SK-N-SH (cell line): Measurements from ENCODE around the gene FGF13.

Experiments
- EP300 ChIP-seq, 2 experiments: IDR thresholded peaks; 2 replicates each; pipeline versions ENCODE4 v1.4.0 to v1.6.1; 2012; ENCODE audit warnings: borderline replicate concordance in 1 of 2, low read depth in 1 of 2, low read length in 1 of 2
- RAD21 ChIP-seq: IDR thresholded peaks from 2 replicates; pipeline ENCODE4 v1.6.1; 2012; ENCODE audit warnings: mild to moderate bottlenecking, low read length
- RCOR1 ChIP-seq: fragments of 150-350 bp; IDR thresholded peaks from 2 replicates; pipeline ENCODE4 v1.6.1; 2017; ENCODE audit warnings: antibody characterized with exemption, low read length
- TAF1 ChIP-seq: IDR thresholded peaks from 2 replicates; pipeline ENCODE4 v1.6.1; 2012; ENCODE audit warnings: low read depth, mild to moderate bottlenecking, low read length, moderate library complexity, borderline replicate concordance
- TCF12 ChIP-seq: IDR thresholded peaks from 2 replicates; pipeline ENCODE4 v1.4.0; 2012
- TF ChIP-seq, protein P1 (sequence below): fragments of 200-600 bp; sonication (generic); IDR thresholded peaks from 2 replicates; pipeline ENCODE4 v1.6.1; 2017; ENCODE audit warnings: antibody characterized with exemption, mild to moderate bottlenecking, moderate library complexity
- TF ChIP-seq, protein P2 (sequence below): IDR thresholded peaks from 2 replicates; pipeline ENCODE4 v1.6.1; 2012; ENCODE audit warnings: mild to moderate bottlenecking, low read depth, low read length, moderate library complexity
- TF ChIP-seq, protein P3 (sequence below): IDR thresholded peaks from 2 replicates; pipeline ENCODE4; 2012

DNA sequence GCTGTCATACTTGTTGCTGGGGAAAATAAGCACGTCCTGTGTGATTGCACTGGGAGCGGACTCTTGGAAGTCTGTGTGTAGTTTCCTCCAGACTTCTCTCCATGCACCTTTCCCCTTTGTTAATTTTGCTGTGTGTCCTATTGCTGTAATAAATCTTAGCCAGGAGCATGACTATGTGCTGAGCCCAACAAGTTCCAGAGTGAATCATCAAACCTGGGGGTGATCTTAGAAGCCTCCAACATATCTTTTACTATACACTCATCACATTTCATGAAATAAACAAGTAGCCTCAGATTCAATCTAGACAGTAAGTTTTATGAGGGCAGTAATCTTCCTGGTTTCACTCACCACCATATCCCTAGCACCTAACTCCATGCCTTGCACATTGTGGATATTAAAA lies 43.3 kb upstream of the FGF13 start:
- TF ChIP-seq RAD21 (no peak), TAF1 (no peak), EP300 (IDR thresholded peaks at IDR 0.05; ENCODE audit: borderline replicate concordance in 1 of 2, low read depth in 1 of 2, low read length in 1 of 2) (no peak), RCOR1 (no peak), TCF12 (no peak)
- TF ChIP-seq, protein P1, sequence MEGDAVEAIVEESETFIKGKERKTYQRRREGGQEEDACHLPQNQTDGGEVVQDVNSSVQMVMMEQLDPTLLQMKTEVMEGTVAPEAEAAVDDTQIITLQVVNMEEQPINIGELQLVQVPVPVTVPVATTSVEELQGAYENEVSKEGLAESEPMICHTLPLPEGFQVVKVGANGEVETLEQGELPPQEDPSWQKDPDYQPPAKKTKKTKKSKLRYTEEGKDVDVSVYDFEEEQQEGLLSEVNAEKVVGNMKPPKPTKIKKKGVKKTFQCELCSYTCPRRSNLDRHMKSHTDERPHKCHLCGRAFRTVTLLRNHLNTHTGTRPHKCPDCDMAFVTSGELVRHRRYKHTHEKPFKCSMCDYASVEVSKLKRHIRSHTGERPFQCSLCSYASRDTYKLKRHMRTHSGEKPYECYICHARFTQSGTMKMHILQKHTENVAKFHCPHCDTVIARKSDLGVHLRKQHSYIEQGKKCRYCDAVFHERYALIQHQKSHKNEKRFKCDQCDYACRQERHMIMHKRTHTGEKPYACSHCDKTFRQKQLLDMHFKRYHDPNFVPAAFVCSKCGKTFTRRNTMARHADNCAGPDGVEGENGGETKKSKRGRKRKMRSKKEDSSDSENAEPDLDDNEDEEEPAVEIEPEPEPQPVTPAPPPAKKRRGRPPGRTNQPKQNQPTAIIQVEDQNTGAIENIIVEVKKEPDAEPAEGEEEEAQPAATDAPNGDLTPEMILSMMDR = no peak
- TF ChIP-seq, protein P2, sequence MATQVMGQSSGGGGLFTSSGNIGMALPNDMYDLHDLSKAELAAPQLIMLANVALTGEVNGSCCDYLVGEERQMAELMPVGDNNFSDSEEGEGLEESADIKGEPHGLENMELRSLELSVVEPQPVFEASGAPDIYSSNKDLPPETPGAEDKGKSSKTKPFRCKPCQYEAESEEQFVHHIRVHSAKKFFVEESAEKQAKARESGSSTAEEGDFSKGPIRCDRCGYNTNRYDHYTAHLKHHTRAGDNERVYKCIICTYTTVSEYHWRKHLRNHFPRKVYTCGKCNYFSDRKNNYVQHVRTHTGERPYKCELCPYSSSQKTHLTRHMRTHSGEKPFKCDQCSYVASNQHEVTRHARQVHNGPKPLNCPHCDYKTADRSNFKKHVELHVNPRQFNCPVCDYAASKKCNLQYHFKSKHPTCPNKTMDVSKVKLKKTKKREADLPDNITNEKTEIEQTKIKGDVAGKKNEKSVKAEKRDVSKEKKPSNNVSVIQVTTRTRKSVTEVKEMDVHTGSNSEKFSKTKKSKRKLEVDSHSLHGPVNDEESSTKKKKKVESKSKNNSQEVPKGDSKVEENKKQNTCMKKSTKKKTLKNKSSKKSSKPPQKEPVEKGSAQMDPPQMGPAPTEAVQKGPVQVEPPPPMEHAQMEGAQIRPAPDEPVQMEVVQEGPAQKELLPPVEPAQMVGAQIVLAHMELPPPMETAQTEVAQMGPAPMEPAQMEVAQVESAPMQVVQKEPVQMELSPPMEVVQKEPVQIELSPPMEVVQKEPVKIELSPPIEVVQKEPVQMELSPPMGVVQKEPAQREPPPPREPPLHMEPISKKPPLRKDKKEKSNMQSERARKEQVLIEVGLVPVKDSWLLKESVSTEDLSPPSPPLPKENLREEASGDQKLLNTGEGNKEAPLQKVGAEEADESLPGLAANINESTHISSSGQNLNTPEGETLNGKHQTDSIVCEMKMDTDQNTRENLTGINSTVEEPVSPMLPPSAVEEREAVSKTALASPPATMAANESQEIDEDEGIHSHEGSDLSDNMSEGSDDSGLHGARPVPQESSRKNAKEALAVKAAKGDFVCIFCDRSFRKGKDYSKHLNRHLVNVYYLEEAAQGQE = no peak
- TF ChIP-seq, protein P3, sequence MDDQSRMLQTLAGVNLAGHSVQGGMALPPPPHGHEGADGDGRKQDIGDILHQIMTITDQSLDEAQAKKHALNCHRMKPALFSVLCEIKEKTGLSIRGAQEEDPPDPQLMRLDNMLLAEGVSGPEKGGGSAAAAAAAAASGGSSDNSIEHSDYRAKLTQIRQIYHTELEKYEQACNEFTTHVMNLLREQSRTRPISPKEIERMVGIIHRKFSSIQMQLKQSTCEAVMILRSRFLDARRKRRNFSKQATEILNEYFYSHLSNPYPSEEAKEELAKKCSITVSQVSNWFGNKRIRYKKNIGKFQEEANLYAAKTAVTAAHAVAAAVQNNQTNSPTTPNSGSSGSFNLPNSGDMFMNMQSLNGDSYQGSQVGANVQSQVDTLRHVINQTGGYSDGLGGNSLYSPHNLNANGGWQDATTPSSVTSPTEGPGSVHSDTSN = no peak
